GM12872 (cell line): ENCODE data around the gene TMEM184A.

ENCODE experiments used
- CTCF ChIP-seq: IDR thresholded peaks from 3 replicates; pipeline ENCODE4 v1.5.1; 2011; ENCODE audit warnings: low read depth, mild to moderate bottlenecking, low read length, moderate library complexity; ENCODE audit not compliant: insufficient read depth

The TMEM184A gene

GRCh38 chr7:1593904-1594421, 38.0 kb upstream of the TMEM184A start:
- no peak for TF ChIP-seq CTCF

DNA sequence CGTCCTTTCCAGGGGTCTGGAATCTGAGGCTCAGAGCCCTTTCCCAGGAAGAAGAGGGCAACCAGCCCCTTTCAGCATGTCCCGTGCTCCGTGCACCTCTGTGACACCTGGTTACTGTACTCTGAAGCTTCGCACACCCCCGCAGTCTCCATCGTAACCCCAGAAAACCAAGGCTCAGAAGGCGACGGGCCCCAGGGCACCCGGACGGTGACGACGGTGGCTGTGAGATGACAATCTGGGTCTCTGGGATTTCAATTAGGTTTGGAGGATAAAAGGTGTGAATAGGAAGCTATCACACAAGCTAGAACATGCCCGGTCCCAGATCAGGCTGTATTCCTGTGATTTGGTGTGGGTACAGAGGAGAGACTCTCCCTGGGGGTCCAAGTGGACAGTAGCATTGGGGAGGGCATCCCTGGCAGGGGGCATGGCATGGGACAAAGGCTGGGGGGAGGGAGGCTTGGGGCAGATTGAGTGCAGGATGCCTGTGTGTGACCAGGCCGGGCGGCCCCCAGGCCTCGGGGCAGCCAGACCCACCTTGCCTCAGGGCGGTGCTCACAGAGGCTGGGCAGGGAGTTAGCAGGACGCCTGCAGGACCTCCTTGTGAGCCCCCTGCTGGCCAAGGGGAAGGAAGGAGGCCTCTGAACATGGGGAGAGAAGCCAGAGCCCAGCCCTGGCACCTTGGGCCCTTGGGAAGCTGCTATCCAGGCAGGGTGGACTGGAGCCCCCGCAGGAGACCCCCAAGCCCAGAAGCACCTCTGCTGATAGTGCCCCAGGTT, 37.3 kb upstream of the TMEM184A start:
- peak; percentile 57 for TF ChIP-seq CTCF

- TF ChIP-seq CTCF, result no peak
Observed at GRCh38 chr7:1592299-1592871, 36.4 kb upstream of the TMEM184A start.

DNA sequence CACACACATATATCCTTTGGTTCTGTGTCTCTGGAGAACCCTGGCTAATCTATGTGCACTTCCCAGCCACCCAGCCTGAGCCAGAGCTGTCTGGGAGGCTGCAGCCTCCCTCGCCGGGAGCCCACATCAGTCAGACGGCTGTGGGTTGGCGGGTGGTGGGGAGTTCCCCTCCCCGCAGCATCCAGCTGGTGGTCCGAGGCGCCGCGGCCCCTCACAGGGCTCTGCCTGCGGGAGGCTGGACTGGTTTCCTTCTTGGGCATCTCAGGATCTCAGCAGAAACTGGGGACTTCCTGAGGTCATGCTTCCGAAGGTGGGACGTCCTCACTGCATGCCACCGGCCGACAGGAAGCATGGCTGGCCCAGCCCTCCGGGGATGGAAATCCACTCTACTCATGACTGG, 35.9 kb upstream of the TMEM184A start:
- TF ChIP-seq CTCF, result no peak

GRCh38 chr7:1591396-1591795, 35.4 kb upstream of the TMEM184A start:
- no peak for TF ChIP-seq CTCF

- TF ChIP-seq CTCF, result no peak
Observed at GRCh38 chr7:1590887-1591286, 34.9 kb upstream of the TMEM184A start.

DNA sequence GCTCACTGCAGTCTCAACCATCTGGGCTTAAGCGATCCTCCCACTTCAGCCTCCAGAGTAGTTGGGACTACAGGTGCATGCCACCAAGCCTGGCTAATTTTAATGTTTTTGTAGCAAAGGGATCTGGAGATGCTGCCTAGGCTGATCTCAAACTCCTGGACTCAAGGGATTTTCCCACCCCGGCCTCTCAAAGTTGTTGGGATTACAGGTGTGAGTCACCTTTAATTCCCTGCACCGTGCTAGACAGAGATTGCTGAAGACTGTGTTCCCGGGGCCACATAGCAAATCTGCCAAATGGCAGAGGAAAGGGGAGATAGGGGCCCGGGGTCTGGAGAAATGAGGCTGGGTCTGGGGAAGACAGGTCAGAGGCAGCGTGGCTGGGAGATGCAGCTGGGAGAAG, 34.5 kb upstream of the TMEM184A start:
- no peak for TF ChIP-seq CTCF
